GM19240 (cell line): ENCODE measurements around the gene KRT86.
"Not testable (repeated sequence)": the region's sequence is repeated elsewhere in the genome, so short reads cannot be mapped to it uniquely, and the experiment has no call there.

ENCODE experiments used
- DNase-seq: peaks from one replicate; pipeline ENCODE4 v3.0.0; 2011; ENCODE audit warnings: low spot score; ENCODE audit not compliant: insufficient read length

The KRT86 gene

GRCh38 chr12:52313461-52313860 lies 39.0 kb downstream of the KRT86 start:
- DNase-seq, result no peak

GRCh38 chr12:52313926-52314325 lies 39.5 kb downstream of the KRT86 start:
- no peak for DNase-seq

- DNase-seq, result no peak
Measured at GRCh38 chr12:52314511-52314910, 40.1 kb downstream of the KRT86 start.

GRCh38 chr12:52315721-52316120 lies 41.3 kb downstream of the KRT86 start:
- DNase-seq, result not testable (repeated sequence)

- DNase-seq, result no peak
Measured at GRCh38 chr12:52316290-52316689, 41.8 kb downstream of the KRT86 start.

GRCh38 chr12:52316701-52317100 lies 42.3 kb downstream of the KRT86 start:
- DNase-seq, result no peak

- DNase-seq, result no peak
Measured at GRCh38 chr12:52317468-52318052, 43.1 kb downstream of the KRT86 start.

GRCh38 chr12:52318241-52318990 lies 44.0 kb downstream of the KRT86 start:
- DNase-seq, result no peak

GRCh38 chr12:52319097-52319496 lies 44.7 kb downstream of the KRT86 start:
- no peak for DNase-seq

GRCh38 chr12:52320784-52321400 lies 46.4 kb downstream of the KRT86 start, which contains the start of gene KRT83:
Gene KRT83 (minus strand): TSS chr12:52321398. CDS start chr12:52321335, 63 bp downstream.
- DNase-seq, result no peak

- DNase-seq, result no peak
Measured at GRCh38 chr12:52321418-52321817, 47.0 kb downstream of the KRT86 start.

- DNase-seq, result no peak
Measured at GRCh38 chr12:52322069-52322468, 47.6 kb downstream of the KRT86 start.

GRCh38 chr12:52323001-52323400 lies 48.6 kb downstream of the KRT86 start:
- DNase-seq, result no peak

- no peak for DNase-seq
Measured at GRCh38 chr12:52323416-52324152, 49.1 kb downstream of the KRT86 start.

- no peak for DNase-seq
Measured at GRCh38 chr12:52324153-52324444, 49.7 kb downstream of the KRT86 start.

GRCh38 chr12:52327052-52327829 lies 52.8 kb downstream of the KRT86 start:
- peak; percentile 88 for DNase-seq

- no peak for DNase-seq
Measured at GRCh38 chr12:52327830-52328500, 53.5 kb downstream of the KRT86 start.

- no peak for DNase-seq
Measured at GRCh38 chr12:52331039-52331438, 56.6 kb downstream of the KRT86 start.

GRCh38 chr12:52331833-52332232 lies 57.4 kb downstream of the KRT86 start:
- no peak for DNase-seq

GRCh38 chr12:52332381-52332780 lies 57.9 kb downstream of the KRT86 start:
- DNase-seq, result no peak

- no peak for DNase-seq
Measured at GRCh38 chr12:52333321-52333720, 58.9 kb downstream of the KRT86 start.
